ENCODE measurements around the gene DNASE1L3. TPM values are rescaled to one million over a fixed set of nuclear protein-coding genes. Genes with fewer than 3 reads are reported as not detected.

The DNASE1L3 gene
- total and polyA plus RNA-seq, 2 of the 4 experiments (the other 2 are of a cell fraction): not detected

- Histone ChIP-seq H3K79me1 (ENCODE audit: low read depth in 1 of 2, low read length in 2 of 2) (no peaks in the 10 kb centered on the region), H3K18ac (ENCODE audit: low read depth, low read length) (no peak overlapping the region), H3K56ac (ENCODE audit: extremely low read depth, insufficient read depth, low read length) (no peak overlapping the region), H4K5ac (ENCODE audit: low read depth, low read length) (no peak overlapping the region), H3K4me1 (ENCODE audit: control insufficient read depth, insufficient read depth, low read length) (peaks cover 7% of the 10 kb centered on the region), H2BK20ac (ENCODE audit: low read depth, low read length) (no peak overlapping the region), H3K9ac (ENCODE audit: low read depth, low read length) (no peak overlapping the region), H2BK15ac (ENCODE audit: low read depth, low read length) (no peak overlapping the region), H2AK9ac (replicated peaks; ENCODE audit: low read depth, low read length, poor library complexity) (no peak overlapping the region), H4K91ac (ENCODE audit: insufficient read depth, low read depth, low read length) (no peak overlapping the region), H4K8ac (ENCODE audit: low read depth in 2 of 2, low read length in 2 of 2) (no peak overlapping the region; a peak in 1 of 4 replicates), H3K9me3 (ENCODE audit: control insufficient read depth, insufficient read depth, low read length) (no peaks in the 10 kb centered on the region), H4K20me1 (ENCODE audit: insufficient read depth, low read length) (peaks cover 4% of the 10 kb centered on the region), H3K14ac (replicated peaks; ENCODE audit: low read depth, low read length) (no peak overlapping the region), H2AK5ac (ENCODE audit: low read depth, low read length) (no peak overlapping the region), H3K27ac (ENCODE audit: insufficient read depth, low read length) (no peak overlapping the region), H2AFZ (replicated peaks; ENCODE audit: low read length, poor library complexity) (peak overlapping the region; percentile 33), H3K36me3 (ENCODE audit: control insufficient read depth, insufficient read depth, low read length) (no peaks in the 10 kb centered on the region), H3K4me3 (ENCODE audit: insufficient read depth, low read depth, low read length) (no peak overlapping the region), H2BK5ac (ENCODE audit: low read depth, low read length, poor library complexity, severe bottlenecking) (no peak overlapping the region), H3K4ac (ENCODE audit: low read depth, low read length) (no peak overlapping the region; the same call in 1 of the 2 replicates), H3K27me3 (ENCODE audit: control insufficient read depth, insufficient read depth, low read length) (peaks cover 11% of the 10 kb centered on the region), H3K4me2 (ENCODE audit: low read depth, low read length) (no peak overlapping the region), H3K23ac (ENCODE audit: low read depth, low read length) (no peak overlapping the region), H2BK120ac (ENCODE audit: low read depth, low read length) (no peak overlapping the region), H3K9me1 (ENCODE audit: insufficient read depth, low read length) (no peaks in the 10 kb centered on the region)
- no TSS peak for BruUV-seq (replicated peaks)
- ATAC-seq (ENCODE audit: low read depth) (no peak), DNase-seq (no peak)
- POLR2A ChIA-PET (ENCODE audit: unreplicated experiment): no interaction called here
- 82% methylated on average over 5 of the region's 17 CpGs; no CpG with 5 or more reads in 1 of the 2 experiments for WGBS, 2 experiments (ENCODE audit: extremely low coverage in 2 of 2, insufficient read length in 1 of 2)
- CTCF ChIA-PET: interaction anchor here (0.6 to 2.3 kb wide), 7 partner anchors 8 to 137 kb away, joined by 3 to 19 read pairs (median 3); partner anchors contain the start of genes HTD2 and RPP14
- intact Hi-C loops (cut with micrococcal nuclease) (loop anchor here (5.0 kb wide), 1 partner anchor 39 kb away; no protein-coding TSS in a partner anchor), dilution Hi-C loops (cut with HindIII; ENCODE audit: low sequenced_read_pairs, unreplicated experiment) (no loop called here), in situ Hi-C loops (cut with MboI; ENCODE audit: low sequenced_read_pairs) (loop anchor here (25.0 kb wide), 1 partner anchor 234 kb away; no protein-coding TSS in a partner anchor)
- TF ChIP-seq BHLHE40 (IDR thresholded peaks at IDR 0.05; ENCODE audit: low read depth, low read length) (no peak), CEBPB (IDR thresholded peaks at IDR 0.05; ENCODE audit: low read depth, low read length) (peak; percentile 42)
Observed at GRCh38 chr3:58178528-58179234, 32.1 kb downstream of the DNASE1L3 start.

Data from IMR-90 (cell line).